B cell (primary cell): ENCODE data around the gene NPHS1. TPM values are rescaled to one million over a fixed set of nuclear protein-coding genes. Genes with fewer than 3 reads are reported as not detected.

Experiments used
- ATAC-seq: fragments of 200-7000 bp; cut with Tn5 transposase; one replicate; pipeline ENCODE4 v1.10.0; 2021; ENCODE audit warnings: low read depth, mild to moderate bottlenecking, moderate number of reproducible peaks, moderate library complexity
- CTCF ChIA-PET: fragments of 350-600 bp; sonication (Branson Sonifier 250); formaldehyde crosslinking; loops from one replicate; lab custom pipeline; 2021; ENCODE audit warnings: antibody characterized with exemption, inconsistent platforms; lab: Charles Lee
- POLR2A ChIA-PET: fragments of 350-600 bp; sonication (Branson Sonifier 250); formaldehyde crosslinking; loops from one replicate; lab custom pipeline; 2021; ENCODE audit warnings: antibody characterized with exemption; lab: Charles Lee
- DNase-seq: peaks from one replicate; pipeline ENCODE4 v3.0.0; 2013
- H2AFZ ChIP-seq: 2 replicates; pipeline ENCODE4 v1.6.1; 2012; ENCODE audit warnings: mild to moderate bottlenecking, low read depth, low read length; ENCODE audit not compliant: insufficient read depth, poor library complexity, severe bottlenecking
- H3K27ac ChIP-seq, 2 donors: 1 replicate in 1 of 2; 2 replicates in 1 of 2; pipeline ENCODE4 v1.5.1; 2012 to 2013; ENCODE audit warnings: low read length in 2 of 2, mild to moderate bottlenecking in 2 of 2, moderate library complexity in 1 of 2
- H3K27me3 ChIP-seq, 4 experiments: fragments of 200-600 bp in 1 of 4; sonication (generic) in 1 of 4; replicated peaks in 1 of 4; 1 replicate in 2 of 4; 2 replicates in 2 of 4; pipeline versions ENCODE4 v1.6.1 to v1.7.0; 2013 to 2016; ENCODE audit warnings: low read length in 3 of 4, mild to moderate bottlenecking in 2 of 4, mixed read lengths in 1 of 4, moderate library complexity in 1 of 4; ENCODE audit not compliant: insufficient read depth in 4 of 4, control insufficient read depth in 3 of 4; ENCODE audit errors: control extremely low read depth in 1 of 4
- H3K36me3 ChIP-seq, 2 experiments: replicated peaks in 1 of 2; 1 replicate in 1 of 2; 2 replicates in 1 of 2; pipeline versions ENCODE4 v1.6.1 to v1.7.1; 2013; ENCODE audit warnings: low read length in 1 of 2; ENCODE audit not compliant: insufficient read depth in 2 of 2, control insufficient read depth in 1 of 2; ENCODE audit errors: control extremely low read depth in 1 of 2, extremely low read depth in 1 of 2
- H3K4me1 ChIP-seq, 2 donors: fragments of 200-600 bp in 1 of 2; sonication (generic) in 1 of 2; 1 replicate in 1 of 2; 2 replicates in 1 of 2; pipeline versions ENCODE4 v1.5.1 to v1.6.1; 2013 to 2017; ENCODE audit warnings: low read length in 2 of 2; ENCODE audit not compliant: control insufficient read depth in 2 of 2, insufficient read depth in 2 of 2
- H3K4me2 ChIP-seq: replicated peaks from 2 replicates; pipeline ENCODE3; 2012; ENCODE audit warnings: mild to moderate bottlenecking, low read depth, low read length; ENCODE audit not compliant: poor library complexity, severe bottlenecking
- H3K4me3 ChIP-seq, 5 experiments: fragments of 200-600 bp in 1 of 5; sonication (generic) in 1 of 5; 1 replicate in 3 of 5; 2 replicates in 2 of 5; pipeline versions ENCODE4 v1.5.1 to v1.7.0; 2011 to 2016; ENCODE audit warnings: low read length in 4 of 5, mild to moderate bottlenecking in 4 of 5, low read depth in 2 of 5, control low read depth in 1 of 5, moderate library complexity in 1 of 5; ENCODE audit not compliant: insufficient read depth in 1 of 5; ENCODE audit errors: control extremely low read depth in 1 of 5, extremely low read depth in 1 of 5
- H3K79me2 ChIP-seq: fragments of 200-600 bp; sonication (generic); one replicate; pipeline ENCODE4 v1.6.0; 2016; ENCODE audit warnings: low read length; ENCODE audit not compliant: control insufficient read depth, insufficient read depth
- H3K9ac ChIP-seq: fragments of 200-600 bp; sonication (generic); 2 replicates; pipeline ENCODE4 v1.6.1; 2017; ENCODE audit warnings: mild to moderate bottlenecking, low read length, moderate library complexity
- H3K9me3 ChIP-seq, 3 donors: one replicate each; pipeline versions ENCODE4 v1.6.1 to v1.7.1; 2013; ENCODE audit warnings: low read length in 2 of 3; ENCODE audit not compliant: control insufficient read depth in 2 of 3, insufficient read depth in 1 of 3; ENCODE audit errors: control extremely low read depth in 1 of 3
- H4K20me1 ChIP-seq: 2 replicates; pipeline ENCODE4 v1.6.0; 2012; ENCODE audit warnings: mild to moderate bottlenecking, low read length; ENCODE audit not compliant: insufficient read depth, control insufficient read depth, poor library complexity, severe bottlenecking
- H3K27ac Mint-ChIP-seq: one replicate; pipeline ENCODE4 v1.8.0; 2021; ENCODE audit warnings: mixed read lengths
- H3K27me3 Mint-ChIP-seq: one replicate; pipeline ENCODE4 v1.8.0; 2021; ENCODE audit warnings: mixed read lengths
- H3K4me1 Mint-ChIP-seq: one replicate; pipeline ENCODE4 v1.8.0; 2021; ENCODE audit warnings: mixed read lengths
- H3K4me3 Mint-ChIP-seq: one replicate; pipeline ENCODE4 v1.8.0; 2021; ENCODE audit warnings: mixed read lengths
- H3K9me3 Mint-ChIP-seq: one replicate; pipeline ENCODE4 v1.8.0; 2022; ENCODE audit warnings: mixed read lengths; ENCODE audit not compliant: insufficient read depth
- CTCF ChIP-seq: fragments of 200-600 bp; IDR thresholded peaks from one replicate; pipeline ENCODE4 v1.8.0; 2022; ENCODE audit warnings: antibody characterized with exemption, mild to moderate bottlenecking
- EZH2 ChIP-seq: IDR thresholded peaks from 2 replicates; pipeline ENCODE4 v1.6.1; 2012; ENCODE audit warnings: borderline replicate concordance, low read depth, mild to moderate bottlenecking, moderate library complexity, low read length; ENCODE audit not compliant: insufficient read depth, poor library complexity, severe bottlenecking
- WGBS: methylation state at CpG from one replicate; pipeline ENCODE4 v1.1.5; 2013; ENCODE audit warnings: missing lambda C conversion rate; ENCODE audit not compliant: insufficient coverage; 5-methylcytosine and 5-hydroxymethylcytosine counted together
- intact Hi-C: fragments of 100-400 bp; cut with micrococcal nuclease; formaldehyde crosslinking; loops from one replicate; pipeline ENCODE4 v1.10.0; 2022
- polyA plus RNA-seq: library from polyadenylated mRNA; depleted of rRNA; stranded (reverse); fragments of >200 nt; gene quantifications from 2 replicates; pipeline ENCODE4 v1.2.3, GENCODE V29; 2012
- total RNA-seq, 2 donors: library from RNA; stranded (reverse); fragments of 120-200 nt in 1 of 2; gene quantifications; 1 replicate in 1 of 2; 2 replicates in 1 of 2; pipeline versions ENCODE4 v1.2.3 to v1.2.4, GENCODE V29; 2013 to 2022

NPHS1 gene
- total and polyA plus RNA-seq, 2 donors (not counting 1 experiment from before 2014, with no cell fraction given): not detected

GRCh38 chr19:35783469-35784434, 68.6 kb downstream of the NPHS1 start:
- ChIA-PET POLR2A (interaction anchor here (0.6 kb wide), 1 partner anchor 293 kb away, joined by 9 read pairs; no protein-coding TSS in a partner anchor), CTCF (no interaction called here)
- Mint-ChIP-seq H3K4me1 (no peaks in the 10 kb centered on the region), H3K27ac (no peak overlapping the region), H3K9me3 (no peaks in the 10 kb centered on the region), H3K27me3 (no peaks in the 10 kb centered on the region), H3K4me3 (no peak overlapping the region)
- no peak overlapping the region for H3K4me2 ChIP-seq
- H3K4me1 ChIP-seq: no peaks in the 10 kb centered on the region
- no peak overlapping the region for H3K4me3 ChIP-seq
- no peak overlapping the region for H2AFZ ChIP-seq
- H3K9ac ChIP-seq: no peak overlapping the region
- H4K20me1 ChIP-seq: no peaks in the 10 kb centered on the region
- intact Hi-C loops: no loop called here
- no peak for TF ChIP-seq CTCF
- no peak for TF ChIP-seq EZH2
- H3K27ac ChIP-seq: no peak overlapping the region
- H3K9me3 ChIP-seq: no peaks in the 10 kb centered on the region
- peaks cover 0 to 5% of the 10 kb centered on the region in 2 experiments for H3K36me3 ChIP-seq
- no peaks in the 10 kb centered on the region for H3K27me3 ChIP-seq
- H3K79me2 ChIP-seq: no peaks in the 10 kb centered on the region
- no peak for DNase-seq
- no peak for ATAC-seq
- 94% methylated on average over 22 of the region's 28 CpGs for WGBS

DNA sequence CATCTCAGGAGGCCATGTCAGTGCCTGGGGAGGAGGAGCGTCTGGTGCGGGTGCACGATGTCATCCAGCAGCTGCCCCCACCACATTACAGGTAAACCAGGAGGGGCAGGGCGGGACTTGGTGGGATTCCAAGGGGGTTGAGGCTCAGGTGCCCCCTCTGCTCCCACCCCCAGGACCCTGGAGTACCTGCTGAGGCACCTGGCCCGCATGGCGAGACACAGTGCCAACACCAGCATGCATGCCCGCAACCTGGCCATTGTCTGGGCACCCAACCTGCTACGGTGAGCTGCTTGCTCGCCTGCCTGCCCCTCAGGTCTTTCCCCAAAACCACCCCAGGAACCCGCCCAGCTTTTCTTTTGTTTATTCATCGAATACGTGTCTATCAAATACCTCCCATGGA, 69.7 kb downstream of the NPHS1 start:
- H4K20me1 ChIP-seq: no peaks in the 10 kb centered on the region
- H2AFZ ChIP-seq: no peak overlapping the region
- Mint-ChIP-seq H3K9me3 (no peaks in the 10 kb centered on the region), H3K27ac (no peak overlapping the region), H3K4me3 (no peak overlapping the region), H3K4me1 (no peaks in the 10 kb centered on the region), H3K27me3 (no peaks in the 10 kb centered on the region)
- no peaks in the 10 kb centered on the region for H3K9me3 ChIP-seq
- H3K27ac ChIP-seq: no peak overlapping the region
- intact Hi-C loops: no loop called here
- no peaks in the 10 kb centered on the region for H3K79me2 ChIP-seq
- POLR2A ChIA-PET: no interaction called here
- no peaks in the 10 kb centered on the region for H3K27me3 ChIP-seq
- DNase-seq (no peak), ATAC-seq (no peak)
- peaks cover 0 to 5% of the 10 kb centered on the region in 2 experiments for H3K36me3 ChIP-seq
- H3K4me2 ChIP-seq: no peak overlapping the region
- WGBS: 99% methylated on average over 9 of the region's 12 CpGs
- H3K9ac ChIP-seq: no peak overlapping the region
- no peak for TF ChIP-seq EZH2
- no peak for TF ChIP-seq CTCF
- H3K4me1 ChIP-seq: no peaks in the 10 kb centered on the region
- no peak overlapping the region for H3K4me3 ChIP-seq
- CTCF ChIA-PET: no interaction called here
